ENCODE data around the gene FNBP1. TPM values are rescaled to one million over a fixed set of nuclear protein-coding genes. Genes with fewer than 3 reads are reported as not detected.

The FNBP1 gene
- total and polyA plus RNA-seq, 2 of the 13 experiments (the other 11 are each of a cell fraction or from before 2014, with no cell fraction given): 5.4 to 19.5 TPM

GRCh38 chr9:130024597-130024994 is 18.4 kb downstream of the FNBP1 start:
- TF ChIP-seq PCBP1 (IDR thresholded peaks at IDR 0.05; ENCODE audit: borderline replicate concordance, low read depth, low read length) (no peak), ZHX1 (CRISPR knock-in tag; IDR thresholded peaks at IDR 0.05; ENCODE audit: low read depth) (no peak), UBTF (CRISPR knock-in tag; IDR thresholded peaks at IDR 0.05) (no peak), ZBTB33 (CRISPR knock-in tag; IDR thresholded peaks at IDR 0.05) (0 out of 2 replicates have a peak, but pooled peaks have one; percentile 40), FOSL2 (CRISPR knock-in tag; IDR thresholded peaks at IDR 0.05) (peak; percentile 49), NFAT5 (CRISPR knock-in tag; IDR thresholded peaks at IDR 0.05) (no peak), FOXA3 (CRISPR knock-in tag; IDR thresholded peaks at IDR 0.05) (peak; percentile 8; the same call in 1 of the 2 replicates)
- Histone ChIP-seq H3K79me2 (ENCODE audit: insufficient read depth, low read length) (peaks cover 37% of the 10 kb centered on the region), H3K4me1 (ENCODE audit: insufficient read depth, low read length) (peaks cover 53% of the 10 kb centered on the region), H2AFZ (ENCODE audit: low read length) (no peak overlapping the region), H3K27me3 (ENCODE audit: control insufficient read depth in 1 of 2, insufficient read depth in 2 of 2, low read length in 2 of 2) (no peaks in the 10 kb centered on the region), H3K36me3 (replicated peaks in 1 of 2; ENCODE audit: control insufficient read depth in 1 of 2, insufficient read depth in 2 of 2, low read length in 2 of 2) (no peaks in the 10 kb centered on the region), H3K4me2 (ENCODE audit: low read depth, low read length) (no peak overlapping the region), H3K9ac (ENCODE audit: insufficient read depth, low read depth, low read length) (no peak overlapping the region), H3K27ac (ENCODE audit: extremely low read length, insufficient read depth, low read length) (no peak overlapping the region), H4K20me1 (ENCODE audit: insufficient read depth, low read length) (no peaks in the 10 kb centered on the region), H3K9me3 (ENCODE audit: low read length) (no peaks in the 10 kb centered on the region), H3K4me3 (replicated peaks in 1 of 3; ENCODE audit: insufficient read depth in 1 of 3, low read depth in 2 of 3, low read length in 3 of 3) (no peak overlapping the region)
- POLR2A ChIA-PET: no interaction called here
- peak; percentile 51 for DNase-seq (ENCODE audit: low spot score)
- ATAC-seq: no peak
- intact Hi-C loops (cut with micrococcal nuclease; ENCODE audit: unreplicated experiment): no loop called here
- FAIRE-seq: no peak
- WGBS (ENCODE audit: low lambda C conversion rate): 73% methylated on average over 5 of the region's 5 CpGs
- in situ Hi-C loops (cut with HindIII; ENCODE audit: extremely low pct_ligation_motif_present, low pct_unique_long_range_greater_than_20kb): no loop called here
- BruUV-seq (replicated peaks): no TSS peak
- CTCF ChIA-PET (ENCODE audit: low intra/inter-chr PET ratio, low total read pairs): no interaction called here
